GM23338 (cell line): ENCODE data around the gene MARCKS. TPM values are rescaled to one million over a fixed set of nuclear protein-coding genes. Genes with fewer than 3 reads are reported as not detected.

Source experiments
- ATAC-seq: fragments of 200-7000 bp; cut with Tn5 transposase; 3 replicates; pipeline ENCODE4 v1.9.1; 2020
- DNase-seq: peaks from one replicate; pipeline ENCODE4 v3.0.0-alpha.2; 2015; ENCODE audit warnings: low spot score
- H2AFZ ChIP-seq: fragments of 200-600 bp; sonication (generic); 2 replicates; pipeline ENCODE4 v1.8.0; 2016; ENCODE audit warnings: antibody characterized with exemption, mild to moderate bottlenecking, moderate library complexity
- H3F3A ChIP-seq: fragments of 200-600 bp; sonication (generic); replicated peaks from 2 replicates; pipeline ENCODE4 v1.8.0; 2017; ENCODE audit warnings: antibody characterized with exemption, mixed run types, low read depth
- H3K27ac ChIP-seq: fragments of 200-600 bp; sonication (generic); 2 replicates; pipeline ENCODE4 v1.6.1; 2016; ENCODE audit warnings: low read depth
- H3K27me3 ChIP-seq: fragments of 200-600 bp; sonication (generic); 2 replicates; pipeline ENCODE4 v1.8.0; 2016; ENCODE audit warnings: mild to moderate bottlenecking, mixed run types, moderate library complexity; ENCODE audit not compliant: insufficient read depth
- H3K36me3 ChIP-seq: fragments of 200-600 bp; sonication (generic); 2 replicates; pipeline ENCODE4 v1.8.0; 2016; ENCODE audit warnings: mild to moderate bottlenecking; ENCODE audit not compliant: insufficient read depth
- H3K4me1 ChIP-seq: fragments of 200-600 bp; sonication (generic); 2 replicates; pipeline ENCODE4 v1.8.0; 2016; ENCODE audit warnings: mild to moderate bottlenecking, moderate library complexity; ENCODE audit not compliant: insufficient read depth
- H3K4me2 ChIP-seq: fragments of 200-600 bp; sonication (generic); 2 replicates; pipeline ENCODE4 v1.7.1; 2017; ENCODE audit warnings: mixed run types
- H3K4me3 ChIP-seq: fragments of 200-600 bp; sonication (generic); 2 replicates; pipeline ENCODE4 v1.6.1; 2016; ENCODE audit warnings: mixed run types
- H3K79me2 ChIP-seq: fragments of 200-600 bp; sonication (generic); replicated peaks from 2 replicates; pipeline ENCODE4 v1.8.0; 2017; ENCODE audit warnings: mild to moderate bottlenecking; ENCODE audit not compliant: insufficient read depth
- H3K9me2 ChIP-seq: fragments of 200-600 bp; sonication (generic); 2 replicates; pipeline ENCODE4 v1.8.0; 2017; ENCODE audit not compliant: insufficient read depth
- H4K20me1 ChIP-seq: fragments of 200-600 bp; sonication (generic); replicated peaks from 2 replicates; pipeline ENCODE4 v1.8.0; 2017; ENCODE audit warnings: mild to moderate bottlenecking; ENCODE audit not compliant: insufficient read depth
- H3K27ac Mint-ChIP-seq: 2 replicates; pipeline ENCODE4 v1.8.0; 2020; ENCODE audit warnings: inconsistent platforms, mild to moderate bottlenecking, moderate library complexity, mixed read lengths
- H3K27me3 Mint-ChIP-seq: 3 replicates; pipeline ENCODE4 v1.8.0; 2022; ENCODE audit warnings: low read depth, mild to moderate bottlenecking, moderate library complexity, mixed read lengths, inconsistent platforms; ENCODE audit not compliant: insufficient read depth, poor library complexity
- H3K36me3 Mint-ChIP-seq: 3 replicates; pipeline ENCODE4 v1.8.0; 2021; ENCODE audit warnings: low read depth, mild to moderate bottlenecking, inconsistent platforms, moderate library complexity, mixed read lengths
- H3K4me1 Mint-ChIP-seq: 3 replicates; pipeline ENCODE4 v1.8.0; 2020; ENCODE audit warnings: mild to moderate bottlenecking, inconsistent platforms, mixed read lengths
- H3K4me3 Mint-ChIP-seq: 3 replicates; pipeline ENCODE4 v1.8.0; 2021; ENCODE audit warnings: moderate library complexity, mild to moderate bottlenecking, inconsistent platforms, mixed read lengths
- H3K9me3 Mint-ChIP-seq: 3 replicates; pipeline ENCODE4 v1.8.0; 2020; ENCODE audit warnings: moderate library complexity, mild to moderate bottlenecking, inconsistent platforms, mixed read lengths
- CREB1 ChIP-seq: fragments of 250-450 bp; sonication (Bioruptor Pico); IDR thresholded peaks from 2 replicates; pipeline ENCODE4 v1.5.0; 2020; ENCODE audit warnings: low read depth, mild to moderate bottlenecking, moderate library complexity
- CTCF ChIP-seq, 2 experiments: fragments of 200-600 bp in 1 of 2; sonication (generic) in 1 of 2; conservative IDR thresholded peaks; 2 replicates each; pipeline versions ENCODE4 v1.5.1 to v1.6.1; 2016 to 2017; ENCODE audit warnings: antibody characterized with exemption in 2 of 2, low read depth in 2 of 2, mild to moderate bottlenecking in 2 of 2, moderate library complexity in 1 of 2
- ETS1 ChIP-seq: IDR thresholded peaks from 2 replicates; pipeline ENCODE4 v1.6.1; 2016; ENCODE audit warnings: antibody characterized with exemption
- EZH2phosphoT487 ChIP-seq: fragments of 200-600 bp; sonication (generic); IDR thresholded peaks from one replicate; pipeline ENCODE4 v1.8.1; 2018; ENCODE audit warnings: antibody characterized with exemption; ENCODE audit not compliant: unreplicated experiment
- JUNB ChIP-seq: IDR thresholded peaks from one replicate; pipeline ENCODE4 v1.6.1; 2016; ENCODE audit warnings: antibody characterized with exemption; ENCODE audit not compliant: unreplicated experiment
- NANOG ChIP-seq: IDR thresholded peaks from 2 replicates; pipeline ENCODE4 v1.6.1; 2016; ENCODE audit warnings: antibody characterized with exemption, borderline replicate concordance
- POLR2AphosphoS5 ChIP-seq: IDR thresholded peaks from 2 replicates; pipeline ENCODE4 v1.6.1; 2016; ENCODE audit warnings: antibody characterized with exemption, low read depth
- REST ChIP-seq: IDR thresholded peaks from one replicate; pipeline ENCODE4 v1.6.1; 2018; ENCODE audit warnings: antibody characterized with exemption; ENCODE audit not compliant: unreplicated experiment
- STAT1 ChIP-seq: IDR thresholded peaks from one replicate; pipeline ENCODE4 v1.6.1; 2016; ENCODE audit warnings: antibody characterized with exemption; ENCODE audit not compliant: unreplicated experiment
- ZNF114 ChIP-seq: fragments of 250-450 bp; sonication (Bioruptor Pico); IDR thresholded peaks from 2 replicates; pipeline ENCODE4 v1.5.0; 2020; ENCODE audit warnings: mild to moderate bottlenecking, moderate library complexity
- ZNF331 ChIP-seq: fragments of 250-450 bp; sonication (Bioruptor Pico); IDR thresholded peaks from 2 replicates; pipeline ENCODE4 v1.5.0; 2020; ENCODE audit warnings: low read depth, mild to moderate bottlenecking, moderate library complexity
- ZNF462 ChIP-seq: fragments of 250-450 bp; sonication (Bioruptor Pico); IDR thresholded peaks from 2 replicates; pipeline ENCODE4 v1.5.0; 2020; ENCODE audit warnings: mild to moderate bottlenecking, moderate library complexity
- polyA plus RNA-seq: library from polyadenylated mRNA; unstranded; fragments of >200 nt; fragmentation: Nextera tagmentation; extraction: Ambion mirVana; gene quantifications from 2 replicates; pipeline ENCODE4 v1.2.1, GENCODE V29; 2016
- total RNA-seq: library from RNA; depleted of rRNA; stranded (reverse); fragments of >200 nt; shearing (Covaris generic); gene quantifications from 2 replicates; pipeline ENCODE4 v1.2.3, GENCODE V29; 2014

Gene MARCKS
- total and polyA plus RNA-seq, 2 experiments from 2014 or later = 71.5 to 85.9 TPM

- Mint-ChIP-seq H3K27ac (no peak overlapping the region), H3K27me3 (peaks cover under 1% of the 10 kb centered on the region), H3K9me3 (no peaks in the 10 kb centered on the region; the same call in 2 of the 3 replicates), H3K36me3 (no peaks in the 10 kb centered on the region), H3K4me1 (no peaks in the 10 kb centered on the region), H3K4me3 (no peak overlapping the region)
- Histone ChIP-seq H4K20me1 (no peaks in the 10 kb centered on the region), H3K27me3 (no peaks in the 10 kb centered on the region), H3K4me2 (no peak overlapping the region), H3K4me1 (no peaks in the 10 kb centered on the region), H3K9me2 (no peaks in the 10 kb centered on the region), H3K79me2 (no peaks in the 10 kb centered on the region), H3K27ac (no peak overlapping the region), H3K36me3 (no peaks in the 10 kb centered on the region), H3F3A (no peaks in the 10 kb centered on the region), H2AFZ (no peak overlapping the region), H3K4me3 (no peak overlapping the region)
- ATAC-seq (no peak), DNase-seq (no peak)
- TF ChIP-seq POLR2AphosphoS5 = no peak
- TF ChIP-seq ZNF331 (CRISPR knock-in tag) = no peak
- no peak for TF ChIP-seq EZH2phosphoT487
- TF ChIP-seq JUNB = no peak
- no peak for TF ChIP-seq STAT1
- TF ChIP-seq CTCF (conservative IDR thresholded peaks at IDR 0.05; ENCODE audit: low read depth in 2 of 2) = no peak
- no peak for TF ChIP-seq NANOG
- TF ChIP-seq ZNF462 (CRISPR knock-in tag) = no peak
- no peak for TF ChIP-seq REST
- TF ChIP-seq ZNF114 (CRISPR knock-in tag) = no peak
- TF ChIP-seq ETS1 = no peak
- TF ChIP-seq CREB1 (CRISPR knock-in tag) = no peak
Observed at GRCh38 chr6:113819169-113819830, 37.8 kb upstream of the MARCKS start.
